Hepatocyte (in vitro differentiated cells): ENCODE measurements around the gene MSANTD2. TPM values are rescaled to one million over a fixed set of nuclear protein-coding genes. Genes with fewer than 3 reads are reported as not detected.
"Not testable (repeated sequence)": the region's sequence is repeated elsewhere in the genome, so short reads cannot be mapped to it uniquely, and the experiment has no call there.

ENCODE experiments used
- DNase-seq: peaks from one replicate; pipeline ENCODE4 v3.0.0-alpha.2; 2016; ENCODE audit warnings: low spot score
- H2AFZ ChIP-seq: fragments of 200-600 bp; sonication (generic); 2 replicates; pipeline ENCODE4 v1.6.0; 2016; ENCODE audit warnings: antibody characterized with exemption, mild to moderate bottlenecking
- H3K27ac ChIP-seq: fragments of 200-600 bp; sonication (generic); 2 replicates; pipeline ENCODE4 v1.5.1; 2016; ENCODE audit warnings: mild to moderate bottlenecking
- H3K27me3 ChIP-seq: fragments of 200-600 bp; sonication (generic); 2 replicates; pipeline ENCODE4 v1.6.1; 2016
- H3K36me3 ChIP-seq: fragments of 200-600 bp; sonication (generic); replicated peaks from 2 replicates; pipeline ENCODE4 v1.5.1; 2016; ENCODE audit warnings: low read depth; ENCODE audit not compliant: insufficient read depth
- H3K4me1 ChIP-seq: fragments of 200-600 bp; sonication (generic); 2 replicates; pipeline ENCODE4 v1.5.1; 2016; ENCODE audit warnings: mild to moderate bottlenecking, moderate library complexity; ENCODE audit not compliant: insufficient read depth
- H3K4me2 ChIP-seq: fragments of 200-600 bp; sonication (generic); 2 replicates; pipeline ENCODE4 v1.6.0; 2016
- H3K4me3 ChIP-seq: fragments of 200-600 bp; sonication (generic); 2 replicates; pipeline ENCODE4 v1.5.1; 2016; ENCODE audit warnings: mild to moderate bottlenecking
- H3K79me2 ChIP-seq: fragments of 200-600 bp; sonication (generic); 2 replicates; pipeline ENCODE4 v1.6.0; 2017; ENCODE audit warnings: mild to moderate bottlenecking
- H3K9me2 ChIP-seq: fragments of 200-600 bp; sonication (generic); replicated peaks from 2 replicates; pipeline ENCODE4 v1.6.0; 2017; ENCODE audit warnings: mild to moderate bottlenecking; ENCODE audit not compliant: insufficient read depth
- H3K9me3 ChIP-seq: fragments of 200-600 bp; sonication (generic); 2 replicates; pipeline ENCODE4 v1.5.1; 2016; ENCODE audit warnings: low read depth, mild to moderate bottlenecking
- H4K20me1 ChIP-seq: fragments of 200-600 bp; sonication (generic); 2 replicates; pipeline ENCODE4 v1.6.0; 2016; ENCODE audit warnings: mild to moderate bottlenecking; ENCODE audit not compliant: insufficient read depth, poor library complexity, severe bottlenecking
- CTCF ChIP-seq: fragments of 200-600 bp; sonication (generic); IDR thresholded peaks from 2 replicates; pipeline ENCODE4 v1.5.1; 2016; ENCODE audit warnings: antibody characterized with exemption, mild to moderate bottlenecking; ENCODE audit not compliant: poor library complexity
- EZH2 ChIP-seq: fragments of 200-600 bp; sonication (generic); IDR thresholded peaks from 2 replicates; pipeline ENCODE4 v1.6.1; 2016; ENCODE audit warnings: antibody characterized with exemption, mild to moderate bottlenecking, borderline replicate concordance
- EZH2phosphoT487 ChIP-seq: fragments of 200-600 bp; sonication (generic); IDR thresholded peaks from one replicate; pipeline ENCODE4 v1.6.1; 2018; ENCODE audit warnings: antibody characterized with exemption, mild to moderate bottlenecking, low read depth, moderate library complexity; ENCODE audit not compliant: unreplicated experiment, severe bottlenecking
- WGBS: methylation state at CpG from one replicate; pipeline ENCODE4 v1.1.6; 2016; ENCODE audit warnings: low lambda C conversion rate; ENCODE audit errors: missing lambda C conversion rate; 5-methylcytosine and 5-hydroxymethylcytosine counted together
- polyA plus RNA-seq: library from polyadenylated mRNA; unstranded; fragments of >200 nt; fragmentation: Nextera tagmentation; extraction: Ambion mirVana; gene quantifications from 2 replicates; pipeline ENCODE4 v1.2.1, GENCODE V29; 2016
- total RNA-seq: library from RNA; depleted of rRNA; stranded (reverse); fragments of >200 nt; gene quantifications from 2 replicates; pipeline ENCODE4 v1.2.3, GENCODE V29; 2014

The MSANTD2 gene
- total and polyA plus RNA-seq, 2 experiments from 2014 or later, result 11.2 to 18.3 TPM

GRCh38 chr11:124778281-124778680 is 21.9 kb downstream of the MSANTD2 start:
- H3K9me3 ChIP-seq, result no peaks in the 10 kb centered on the region
- H3K4me1 ChIP-seq, result no peaks in the 10 kb centered on the region
- peaks cover 20% of the 10 kb centered on the region for H4K20me1 ChIP-seq
- no peaks in the 10 kb centered on the region for H3K27me3 ChIP-seq
- no peaks in the 10 kb centered on the region for H3K9me2 ChIP-seq
- no peak overlapping the region for H3K4me2 ChIP-seq
- 74% methylated on average over 2 of the region's 2 CpGs for WGBS
- TF ChIP-seq EZH2 (no peak), CTCF (no peak), EZH2phosphoT487 (no peak)
- H3K27ac ChIP-seq, result no peak overlapping the region
- no peaks in the 10 kb centered on the region for H3K36me3 ChIP-seq
- no peak overlapping the region for H2AFZ ChIP-seq
- H3K79me2 ChIP-seq, result peaks cover 61% of the 10 kb centered on the region
- no peak for DNase-seq
- H3K4me3 ChIP-seq, result no peak overlapping the region

DNA sequence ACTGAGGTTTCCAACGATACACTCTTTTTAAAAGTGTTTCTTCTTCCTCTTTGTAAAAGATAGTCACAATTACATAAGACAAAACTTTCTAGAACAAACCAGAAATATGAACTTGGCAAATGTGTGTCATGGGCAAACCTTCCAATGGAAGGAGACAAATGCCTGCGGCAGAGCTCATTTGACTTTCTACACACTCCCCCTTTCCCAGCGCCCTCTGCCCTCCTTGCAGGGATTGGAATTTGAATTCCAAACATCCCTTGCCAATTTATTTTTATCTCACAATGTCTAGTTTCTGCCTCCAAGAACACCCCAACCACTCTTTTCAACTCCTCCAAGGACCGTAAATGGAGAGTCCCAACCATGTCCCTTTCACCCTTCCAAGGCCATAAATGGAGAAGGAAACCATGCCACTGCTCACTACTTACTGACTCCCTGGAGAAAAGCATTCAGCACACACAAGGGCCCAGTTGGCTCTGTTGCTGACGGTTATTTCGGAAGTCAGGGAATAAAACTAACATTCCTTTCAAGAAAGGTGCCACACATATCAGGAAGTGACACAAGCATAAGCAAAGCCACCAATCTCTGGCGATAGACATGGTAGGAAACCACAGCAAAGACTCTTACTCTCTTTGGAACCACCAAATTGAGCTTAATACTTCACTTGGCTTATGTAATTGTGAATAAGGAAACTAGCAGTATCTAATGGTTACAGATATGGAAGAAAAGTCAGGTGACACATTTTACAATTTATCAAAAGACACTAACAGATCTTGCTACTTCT is 23.2 kb downstream of the MSANTD2 start:
- WGBS, result 96% methylated on average over 7 of the region's 7 CpGs
- TF ChIP-seq CTCF, result no peak
- TF ChIP-seq EZH2, result no peak
- no peak for TF ChIP-seq EZH2phosphoT487
- peaks cover 49% of the 10 kb centered on the region for H3K79me2 ChIP-seq
- no peak overlapping the region for H3K4me3 ChIP-seq
- H3K36me3 ChIP-seq, result no peaks in the 10 kb centered on the region
- H2AFZ ChIP-seq, result no peak overlapping the region
- no peak overlapping the region for H3K27ac ChIP-seq
- no peaks in the 10 kb centered on the region for H3K9me3 ChIP-seq
- no peaks in the 10 kb centered on the region for H3K27me3 ChIP-seq
- no peak overlapping the region for H3K4me2 ChIP-seq
- H3K9me2 ChIP-seq, result no peaks in the 10 kb centered on the region
- H3K4me1 ChIP-seq, result no peaks in the 10 kb centered on the region
- H4K20me1 ChIP-seq, result peaks cover 11% of the 10 kb centered on the region
- DNase-seq, result no peak

DNA sequence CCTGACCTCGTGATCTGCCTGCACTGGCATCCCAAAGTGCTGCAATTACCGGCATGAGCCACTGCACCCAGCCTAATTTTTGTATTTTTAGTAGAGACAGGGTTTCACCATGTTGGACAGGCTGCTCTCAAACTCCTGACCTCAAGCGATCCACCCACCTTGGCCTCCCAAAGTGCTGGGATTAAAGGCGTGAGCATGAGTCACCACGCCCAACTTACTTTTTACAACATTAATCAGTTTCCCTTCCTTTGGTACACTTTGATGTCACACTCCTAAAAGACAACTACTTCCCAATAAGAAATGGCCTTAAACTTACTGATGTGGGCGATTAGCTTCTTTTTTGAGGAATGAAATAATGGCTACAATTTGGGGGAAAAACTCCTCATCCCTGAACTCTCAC is 29.2 kb downstream of the MSANTD2 start:
- not testable (repeated sequence) for DNase-seq, H3K9me3 ChIP-seq, H3K9me2 ChIP-seq, H3K4me1 ChIP-seq, H2AFZ ChIP-seq, H4K20me1 ChIP-seq, H3K27me3 ChIP-seq, H3K4me2 ChIP-seq, H3K79me2 ChIP-seq, H3K27ac ChIP-seq, H3K36me3 ChIP-seq, H3K4me3 ChIP-seq
- WGBS, result 94% methylated on average over 6 of the region's 6 CpGs

- Histone ChIP-seq H3K36me3 (no peaks in the 10 kb centered on the region), H3K79me2 (peaks cover under 1% of the 10 kb centered on the region), H3K4me2 (no peak overlapping the region), H4K20me1 (peaks cover 3% of the 10 kb centered on the region), H3K9me2 (no peaks in the 10 kb centered on the region), H2AFZ (no peak overlapping the region), H3K4me1 (no peaks in the 10 kb centered on the region), H3K27ac (no peak overlapping the region), H3K27me3 (no peaks in the 10 kb centered on the region), H3K4me3 (no peak overlapping the region), H3K9me3 (no peaks in the 10 kb centered on the region)
- no peak for DNase-seq
- TF ChIP-seq EZH2phosphoT487, result no peak
- TF ChIP-seq EZH2, result no peak
- no peak for TF ChIP-seq CTCF
- WGBS, result 94% methylated on average over 8 of the region's 8 CpGs
Measured at GRCh38 chr11:124769806-124770774, 30.1 kb downstream of the MSANTD2 start.
